Astrocyte of the spinal cord (primary cell): ENCODE results near the gene NT5C3B.

Source experiments
- DNase-seq: peaks from one replicate; pipeline ENCODE4 v3.0.0; 2011; ENCODE audit warnings: low read depth, low spot score
- H3K4me3 ChIP-seq: 2 replicates; pipeline ENCODE4 v1.5.1; 2011; ENCODE audit warnings: low read depth, mild to moderate bottlenecking, low read length, moderate library complexity
- in situ Hi-C: cut with HindIII; loops from 2 replicates; pipeline ENCODE4 v1.10.0; 2017; ENCODE audit warnings: low sequenced_read_pairs
- TF ChIP-seq, protein P1 (sequence below): IDR thresholded peaks from 2 replicates; pipeline ENCODE4 v1.5.1; 2012; ENCODE audit warnings: low read depth, mild to moderate bottlenecking, low read length, inconsistent platforms

The NT5C3B gene

DNA sequence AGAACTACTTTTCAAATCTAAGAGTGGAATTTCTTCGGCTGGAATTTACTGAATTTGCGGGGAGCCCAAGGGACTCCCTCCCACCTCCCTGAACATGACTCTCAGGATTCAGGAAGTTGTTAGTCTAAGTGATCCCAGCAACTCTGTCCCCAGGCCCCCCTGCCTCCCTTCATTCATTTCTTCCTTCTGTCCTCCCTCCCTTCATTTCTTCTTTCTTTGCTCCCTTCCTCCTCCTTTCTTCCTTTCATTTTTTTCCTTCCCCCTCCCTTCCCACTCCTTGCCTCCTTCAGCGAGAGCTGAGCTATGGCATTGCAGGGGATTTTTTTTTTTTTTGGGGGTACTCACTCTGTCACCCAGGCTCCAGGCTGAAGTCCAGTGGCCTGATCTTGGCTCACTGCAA lies 38.7 kb downstream of the NT5C3B start:
- in situ Hi-C loops: no loop called here
- DNase-seq: no peak
- H3K4me3 ChIP-seq: no peak overlapping the region
- TF ChIP-seq, protein P1, sequence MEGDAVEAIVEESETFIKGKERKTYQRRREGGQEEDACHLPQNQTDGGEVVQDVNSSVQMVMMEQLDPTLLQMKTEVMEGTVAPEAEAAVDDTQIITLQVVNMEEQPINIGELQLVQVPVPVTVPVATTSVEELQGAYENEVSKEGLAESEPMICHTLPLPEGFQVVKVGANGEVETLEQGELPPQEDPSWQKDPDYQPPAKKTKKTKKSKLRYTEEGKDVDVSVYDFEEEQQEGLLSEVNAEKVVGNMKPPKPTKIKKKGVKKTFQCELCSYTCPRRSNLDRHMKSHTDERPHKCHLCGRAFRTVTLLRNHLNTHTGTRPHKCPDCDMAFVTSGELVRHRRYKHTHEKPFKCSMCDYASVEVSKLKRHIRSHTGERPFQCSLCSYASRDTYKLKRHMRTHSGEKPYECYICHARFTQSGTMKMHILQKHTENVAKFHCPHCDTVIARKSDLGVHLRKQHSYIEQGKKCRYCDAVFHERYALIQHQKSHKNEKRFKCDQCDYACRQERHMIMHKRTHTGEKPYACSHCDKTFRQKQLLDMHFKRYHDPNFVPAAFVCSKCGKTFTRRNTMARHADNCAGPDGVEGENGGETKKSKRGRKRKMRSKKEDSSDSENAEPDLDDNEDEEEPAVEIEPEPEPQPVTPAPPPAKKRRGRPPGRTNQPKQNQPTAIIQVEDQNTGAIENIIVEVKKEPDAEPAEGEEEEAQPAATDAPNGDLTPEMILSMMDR: no peak

DNA sequence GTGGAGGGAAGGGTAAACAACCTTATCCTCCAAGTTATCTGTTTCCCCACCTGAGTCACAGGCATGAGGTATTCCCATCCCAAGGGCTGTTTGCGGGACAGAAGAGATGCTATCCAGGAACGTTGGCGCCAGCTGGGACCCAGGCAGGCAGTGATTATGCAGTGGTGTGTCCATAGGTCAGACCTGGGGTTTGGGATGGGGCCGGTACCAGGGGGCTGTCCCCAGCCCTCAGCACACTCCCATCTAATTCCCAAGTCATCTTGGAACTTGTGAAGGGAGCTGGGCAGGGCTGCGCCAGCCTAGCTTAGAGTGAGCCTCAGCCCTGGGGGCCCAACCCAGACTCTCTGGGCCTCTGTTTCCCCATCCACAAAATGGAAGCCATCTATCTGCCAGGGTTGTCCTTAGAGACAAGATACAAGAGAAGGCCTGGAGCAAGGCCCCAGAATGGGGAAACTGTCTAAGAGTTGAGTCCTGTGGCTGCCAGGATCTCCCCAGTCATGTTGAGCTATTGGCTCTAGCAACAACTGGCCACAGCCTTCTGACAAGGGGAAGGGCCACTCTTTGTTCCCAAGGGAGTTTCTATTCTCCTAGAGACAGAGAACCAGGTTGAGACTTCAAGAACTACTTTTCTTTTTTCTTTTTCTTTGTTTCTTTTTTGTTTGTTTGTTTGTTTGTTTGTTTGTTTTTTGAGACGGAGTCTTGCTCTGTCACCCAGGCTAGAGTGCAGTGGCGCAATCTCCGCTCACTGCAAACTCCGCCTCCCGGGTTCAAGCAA lies 39.7 kb downstream of the NT5C3B start:
- H3K4me3 ChIP-seq: no peak overlapping the region
- in situ Hi-C loops: no loop called here
- TF ChIP-seq, protein P1: no peak
- DNase-seq: no peak

DNA sequence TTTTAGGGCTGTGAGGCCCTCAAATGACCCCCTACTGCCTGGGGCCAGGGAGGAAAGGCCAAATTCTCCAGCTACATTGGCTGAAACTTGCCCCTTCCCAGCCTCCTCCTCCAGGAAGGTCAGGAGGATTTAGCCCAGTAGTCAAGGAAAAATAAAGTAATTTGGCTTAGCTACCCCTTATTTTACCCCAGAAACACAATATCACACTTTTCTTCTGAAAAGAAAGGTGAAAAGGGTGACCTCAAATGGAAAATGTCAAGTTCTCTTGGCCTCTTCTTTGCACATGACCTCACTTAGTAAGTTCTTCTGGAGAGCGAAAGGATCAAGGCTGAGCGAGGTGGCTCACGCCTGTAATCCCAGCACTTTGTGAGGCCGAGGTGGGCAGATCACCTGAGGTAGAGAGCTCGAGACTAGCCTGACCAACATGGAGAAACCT lies 41.5 kb downstream of the NT5C3B start:
- TF ChIP-seq, protein P1: no peak
- in situ Hi-C loops: no loop called here
- H3K4me3 ChIP-seq: no peak overlapping the region
- DNase-seq: no peak

DNA sequence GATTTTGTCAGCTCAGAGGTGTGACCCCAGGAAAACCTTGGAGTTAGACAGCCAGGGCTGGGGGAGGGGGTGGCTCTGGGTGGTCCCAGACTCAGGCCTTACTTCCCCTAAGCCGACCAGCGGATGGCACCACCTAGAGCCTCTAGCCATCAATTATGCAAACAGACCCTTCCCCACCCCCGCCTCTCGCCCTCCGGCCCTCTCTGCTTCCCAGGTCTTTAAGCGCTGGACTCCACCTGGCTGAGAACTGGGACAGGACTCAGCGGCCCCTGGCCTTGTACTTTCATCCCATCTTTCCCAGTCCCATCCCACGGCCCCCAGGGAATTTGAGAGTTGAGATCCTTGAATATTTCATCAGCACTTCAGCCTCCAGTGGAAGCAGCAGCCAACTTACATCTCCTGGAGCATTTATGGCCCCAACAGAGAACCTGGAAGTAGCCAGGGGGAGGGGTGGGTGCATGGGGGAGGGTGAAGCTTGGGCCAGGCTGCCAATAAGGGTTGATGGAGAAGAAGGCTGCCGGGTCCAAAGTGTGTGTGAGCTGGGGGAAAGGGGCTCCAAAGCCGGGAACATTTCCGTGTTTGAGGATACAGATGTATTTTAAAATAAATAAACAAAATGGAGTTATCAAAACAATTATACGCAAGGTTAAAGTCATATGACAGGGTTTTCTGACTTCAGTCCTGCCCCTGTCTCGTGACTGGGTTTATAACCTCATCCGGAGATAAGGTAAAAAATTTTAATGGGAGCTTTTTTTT lies 42.1 kb downstream of the NT5C3B start:
- in situ Hi-C loops: no loop called here
- H3K4me3 ChIP-seq: no peak overlapping the region
- DNase-seq: no peak
- TF ChIP-seq, protein P1: no peak

DNA sequence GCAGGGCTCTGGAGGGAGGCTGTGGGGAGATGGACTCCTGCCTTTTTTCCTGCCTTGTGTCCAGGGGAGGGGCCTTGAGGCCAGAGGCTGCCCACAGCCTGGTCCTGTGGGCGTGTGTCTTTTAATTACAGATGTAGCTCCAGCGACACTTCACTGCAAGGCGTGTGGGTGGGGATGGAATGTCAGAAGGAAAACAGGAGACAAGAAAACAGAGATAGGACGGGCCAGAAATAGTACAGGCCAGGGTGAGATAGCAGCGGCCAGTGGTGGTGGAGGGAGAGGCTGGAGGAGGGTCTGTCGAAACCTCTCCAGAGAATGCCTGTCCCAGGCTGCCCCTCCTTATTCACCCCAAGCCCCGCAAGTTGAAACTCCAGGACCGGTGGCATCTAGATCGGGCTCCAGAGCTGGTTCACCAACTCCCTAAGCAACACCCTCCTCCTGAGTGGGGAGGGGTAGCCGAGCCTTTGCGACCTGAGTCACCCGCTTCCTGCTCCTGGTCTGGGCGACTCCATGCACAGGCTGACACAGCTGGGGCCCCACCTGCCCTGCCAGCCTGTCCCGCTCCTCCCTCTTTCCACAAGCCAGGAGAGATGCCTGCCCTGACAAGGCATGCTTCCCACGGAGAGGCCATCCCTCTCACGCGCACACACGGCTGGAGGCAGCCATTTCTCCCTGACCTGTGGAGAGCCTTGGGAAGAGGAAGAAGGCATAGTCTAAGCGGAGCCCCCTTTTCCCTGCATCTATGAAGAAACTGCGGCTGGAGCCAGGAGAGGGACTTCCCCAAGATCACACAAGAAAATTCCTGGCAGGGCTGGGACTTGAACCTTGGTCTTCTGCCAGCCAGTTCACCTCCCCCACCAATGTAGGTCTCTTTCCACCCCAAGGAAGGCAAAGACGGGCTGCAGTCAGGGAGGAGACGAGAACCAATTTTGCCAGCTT lies 42.9 kb downstream of the NT5C3B start:
- no peak overlapping the region for H3K4me3 ChIP-seq
- in situ Hi-C loops: no loop called here
- no peak for DNase-seq
- TF ChIP-seq, protein P1: no peak

DNA sequence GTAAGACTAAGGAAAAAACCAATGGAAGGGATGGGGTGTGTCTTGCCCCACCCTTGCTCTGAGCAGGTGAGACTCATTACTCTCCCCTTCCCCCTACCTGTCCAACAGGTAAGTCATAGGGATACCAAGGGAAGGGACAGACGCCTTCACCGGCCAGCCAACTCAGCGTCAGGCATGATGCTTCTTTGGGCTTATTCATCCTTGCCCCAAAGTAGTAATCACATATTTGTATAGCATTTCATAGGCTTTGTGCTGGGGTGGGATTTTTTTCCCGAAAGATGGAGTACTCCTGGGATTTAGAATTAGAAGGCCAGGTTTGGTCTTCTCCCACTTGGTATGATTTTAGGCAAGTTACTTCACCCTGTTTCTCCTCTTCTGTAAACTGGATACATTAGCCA lies 49.0 kb downstream of the NT5C3B start:
- DNase-seq: no peak
- in situ Hi-C loops: no loop called here
- TF ChIP-seq, protein P1: no peak
- no peak overlapping the region for H3K4me3 ChIP-seq
